K562 (cell line): ENCODE results near the gene F12. TPM values are rescaled to one million over a fixed set of nuclear protein-coding genes. Genes with fewer than 3 reads are reported as not detected.

Source experiments
- FOXA3 ChIP-seq, 2 experiments: fragments of 450-650 bp in 1 of 2; sonication (generic) in 1 of 2; formaldehyde crosslinking; IDR thresholded peaks in 1 of 2; conservative IDR thresholded peaks in 1 of 2; 2 replicates each; pipeline versions ENCODE4 v1.4.0 to v1.8.0; 2020 to 2022; ENCODE audit warnings: mild to moderate bottlenecking in 2 of 2, missing genetic modification reagents in 1 of 2
- GABPA ChIP-seq: fragments of 200-800 bp; sonication (Bioruptor generic); conservative IDR thresholded peaks from 2 replicates; pipeline ENCODE4 v1.6.1; 2016; ENCODE audit warnings: low read depth, missing genetic modification characterization, missing compliant biosample characterization
- GTF2A2 ChIP-seq: IDR thresholded peaks from 2 replicates; pipeline ENCODE4 v1.6.1; 2016; ENCODE audit warnings: mild to moderate bottlenecking, missing genetic modification characterization, missing compliant biosample characterization
- HDAC6 ChIP-seq: IDR thresholded peaks from 2 replicates; pipeline ENCODE4 v1.6.1; 2012; ENCODE audit warnings: low read depth, mild to moderate bottlenecking, control low read depth, inconsistent platforms, low read length, moderate library complexity
- PCBP1 ChIP-seq: fragments of 200-400 bp; formaldehyde crosslinking; IDR thresholded peaks from 2 replicates; pipeline ENCODE4 v1.6.1; 2018; ENCODE audit warnings: mild to moderate bottlenecking, low read depth, low read length; ENCODE audit not compliant: poor library complexity, severe bottlenecking
- RBBP5 ChIP-seq: fragments of 200-600 bp; sonication (generic); IDR thresholded peaks from 2 replicates; pipeline ENCODE4 v1.6.1; 2012; ENCODE audit warnings: borderline replicate concordance, mild to moderate bottlenecking, low read length, control low read depth, inconsistent platforms; ENCODE audit not compliant: insufficient read depth, poor library complexity, severe bottlenecking
- STAT5A ChIP-seq: IDR thresholded peaks from 2 replicates; pipeline ENCODE4 v1.6.1; 2012; ENCODE audit warnings: low read length, inconsistent platforms, borderline replicate concordance
- ZNF347 ChIP-seq: fragments of 450-650 bp; formaldehyde crosslinking; IDR thresholded peaks from 2 replicates; pipeline ENCODE4 v1.4.0; 2020; ENCODE audit warnings: low read depth, mild to moderate bottlenecking, moderate library complexity
- ZNF384 ChIP-seq: IDR thresholded peaks from 2 replicates; pipeline ENCODE4 v1.6.1; 2012; ENCODE audit warnings: low read depth, low read length, improper control_type of control experiment
- ZNF696 ChIP-seq: fragments of 250-450 bp; sonication (Bioruptor Pico); conservative IDR thresholded peaks from 2 replicates; pipeline ENCODE4 v1.4.0; 2020; ENCODE audit warnings: mild to moderate bottlenecking, moderate library complexity
- polyA plus RNA-seq, 8 experiments: library from polyadenylated mRNA; depleted of rRNA in 4 of 8; stranded (reverse) in 5 of 8; unstranded in 3 of 8; fragments of >200 nt; fragmentation: Nextera tagmentation in 2 of 8; fragmentation: Illumina TruSeq in 1 of 8; extraction: Ambion mirVana in 2 of 8; extraction: Trizol in 1 of 8; gene quantifications; 2 replicates each; pipeline versions ENCODE4 v1.2.1 to v1.2.3, GENCODE V29; 2011 to 2014; ENCODE audit warnings: inconsistent platforms in 1 of 8, missing spikeins in 1 of 8
- total RNA-seq, 7 experiments: library from RNA; depleted of rRNA in 6 of 7; stranded (reverse); fragments of >200 nt in 6 of 7; fragmentation: Illumina TruSeq in 2 of 7; extraction: Trizol in 2 of 7; gene quantifications; 2 replicates each; pipeline versions ENCODE4 v1.2.1 to v1.2.3, GENCODE V29; 2011 to 2021; ENCODE audit warnings: low replicate concordance in 1 of 7
- TF ChIP-seq, protein P1 (sequence below): sonication (generic); formaldehyde crosslinking; IDR thresholded peaks from 2 replicates; pipeline ENCODE4 v1.8.1; 2023; ENCODE audit warnings: mild to moderate bottlenecking, missing genetic modification reagents
- TF ChIP-seq, protein P2 (sequence below): fragments of 450-650 bp; IDR thresholded peaks from one replicate; pipeline ENCODE4 v1.6.1; 2018; ENCODE audit warnings: mild to moderate bottlenecking, moderate library complexity; ENCODE audit not compliant: partially characterized antibody
- TF ChIP-seq, protein P3 (sequence below): fragments of 450-650 bp; formaldehyde crosslinking; IDR thresholded peaks from 2 replicates; pipeline ENCODE4 v1.4.0; 2020; ENCODE audit warnings: mild to moderate bottlenecking
- TF ChIP-seq, protein P4 (sequence below): fragments of 450-650 bp; IDR thresholded peaks from 2 replicates; pipeline ENCODE4 v1.6.1; 2014; ENCODE audit warnings: low read depth, mild to moderate bottlenecking, moderate library complexity, borderline replicate concordance
- TF ChIP-seq, protein P5 (sequence below), 2 experiments: IDR thresholded peaks; 2 replicates each; pipeline ENCODE4 v1.6.1; 2011; ENCODE audit warnings: borderline replicate concordance in 1 of 2, control low read depth in 1 of 2, low read depth in 1 of 2, low read length in 1 of 2, mild to moderate bottlenecking in 1 of 2, mixed read lengths in 1 of 2, moderate library complexity in 1 of 2; ENCODE audit not compliant: insufficient read depth in 1 of 2, insufficient read length in 1 of 2, poor library complexity in 1 of 2, severe bottlenecking in 1 of 2; ENCODE audit errors: extremely low read depth in 1 of 2

The F12 gene
- total and polyA plus RNA-seq, 9 of the 15 experiments (the other 6 are each of a cell fraction or from before 2014, with no cell fraction given), result 0.59 to 18.3 (median 3.6) TPM

DNA sequence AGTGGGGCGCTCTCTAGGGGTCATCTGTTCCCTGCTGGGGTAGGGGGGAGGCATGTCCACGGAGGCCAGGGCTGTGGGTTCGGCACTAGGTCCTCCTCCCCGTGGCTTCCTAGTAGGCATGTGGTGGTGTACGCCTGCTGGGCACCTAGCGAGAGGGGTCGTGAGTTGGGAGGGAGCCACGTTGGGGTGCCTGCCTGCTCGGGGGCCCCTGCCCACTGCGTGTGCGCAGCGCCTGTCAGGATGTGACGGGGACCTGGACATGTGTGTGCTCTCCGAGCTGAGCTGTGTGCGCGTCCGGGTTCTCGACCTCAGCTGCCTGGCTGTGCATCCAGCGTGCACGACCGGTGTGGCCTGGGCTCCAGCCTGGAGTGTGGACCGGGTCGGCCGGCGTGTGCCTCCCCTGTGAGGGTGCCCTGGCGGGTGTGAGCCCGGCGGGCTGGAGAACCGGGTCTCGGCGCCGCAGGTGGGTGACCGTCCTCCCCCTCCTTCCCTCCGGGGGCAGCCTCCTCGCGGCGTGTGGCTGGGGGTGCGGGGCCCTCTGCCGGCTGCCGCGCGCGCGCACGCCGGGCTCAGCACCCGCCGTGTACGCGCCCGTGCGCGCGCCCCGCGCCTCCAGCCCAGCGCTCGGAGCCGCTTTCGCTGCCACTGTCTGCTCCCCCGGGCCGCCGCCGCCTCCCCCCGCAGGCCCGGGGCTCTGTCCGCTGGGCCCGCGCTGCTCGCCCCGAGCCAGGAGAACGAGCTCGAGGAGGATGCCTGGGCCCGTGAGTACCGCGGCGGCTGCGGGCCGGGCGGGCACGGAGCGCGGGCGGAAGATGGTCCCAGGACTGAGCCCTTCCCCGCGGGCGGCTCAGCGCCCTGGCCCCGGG, 37.1 kb upstream of the F12 start, which contains the start of gene PRR7 (continued):
- TF ChIP-seq, protein P1, sequence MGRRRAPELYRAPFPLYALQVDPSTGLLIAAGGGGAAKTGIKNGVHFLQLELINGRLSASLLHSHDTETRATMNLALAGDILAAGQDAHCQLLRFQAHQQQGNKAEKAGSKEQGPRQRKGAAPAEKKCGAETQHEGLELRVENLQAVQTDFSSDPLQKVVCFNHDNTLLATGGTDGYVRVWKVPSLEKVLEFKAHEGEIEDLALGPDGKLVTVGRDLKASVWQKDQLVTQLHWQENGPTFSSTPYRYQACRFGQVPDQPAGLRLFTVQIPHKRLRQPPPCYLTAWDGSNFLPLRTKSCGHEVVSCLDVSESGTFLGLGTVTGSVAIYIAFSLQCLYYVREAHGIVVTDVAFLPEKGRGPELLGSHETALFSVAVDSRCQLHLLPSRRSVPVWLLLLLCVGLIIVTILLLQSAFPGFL (CRISPR knock-in tag), result no peak
- no peak for TF ChIP-seq ZNF347 (CRISPR knock-in tag)
- TF ChIP-seq, protein P2, sequence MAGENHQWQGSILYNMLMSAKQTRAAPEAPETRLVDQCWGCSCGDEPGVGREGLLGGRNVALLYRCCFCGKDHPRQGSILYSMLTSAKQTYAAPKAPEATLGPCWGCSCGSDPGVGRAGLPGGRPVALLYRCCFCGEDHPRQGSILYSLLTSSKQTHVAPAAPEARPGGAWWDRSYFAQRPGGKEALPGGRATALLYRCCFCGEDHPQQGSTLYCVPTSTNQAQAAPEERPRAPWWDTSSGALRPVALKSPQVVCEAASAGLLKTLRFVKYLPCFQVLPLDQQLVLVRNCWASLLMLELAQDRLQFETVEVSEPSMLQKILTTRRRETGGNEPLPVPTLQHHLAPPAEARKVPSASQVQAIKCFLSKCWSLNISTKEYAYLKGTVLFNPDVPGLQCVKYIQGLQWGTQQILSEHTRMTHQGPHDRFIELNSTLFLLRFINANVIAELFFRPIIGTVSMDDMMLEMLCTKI, result no peak
- TF ChIP-seq, protein P3, sequence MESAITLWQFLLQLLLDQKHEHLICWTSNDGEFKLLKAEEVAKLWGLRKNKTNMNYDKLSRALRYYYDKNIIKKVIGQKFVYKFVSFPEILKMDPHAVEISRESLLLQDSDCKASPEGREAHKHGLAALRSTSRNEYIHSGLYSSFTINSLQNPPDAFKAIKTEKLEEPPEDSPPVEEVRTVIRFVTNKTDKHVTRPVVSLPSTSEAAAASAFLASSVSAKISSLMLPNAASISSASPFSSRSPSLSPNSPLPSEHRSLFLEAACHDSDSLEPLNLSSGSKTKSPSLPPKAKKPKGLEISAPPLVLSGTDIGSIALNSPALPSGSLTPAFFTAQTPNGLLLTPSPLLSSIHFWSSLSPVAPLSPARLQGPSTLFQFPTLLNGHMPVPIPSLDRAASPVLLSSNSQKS (CRISPR knock-in tag), result no peak
- no peak for TF ChIP-seq FOXA3 (CRISPR knock-in tag; conservative IDR thresholded peaks at IDR 0.05 in 1 of 2, IDR thresholded peaks at IDR 0.05 in 1 of 2)
- no peak for TF ChIP-seq STAT5A
- TF ChIP-seq, protein P4, sequence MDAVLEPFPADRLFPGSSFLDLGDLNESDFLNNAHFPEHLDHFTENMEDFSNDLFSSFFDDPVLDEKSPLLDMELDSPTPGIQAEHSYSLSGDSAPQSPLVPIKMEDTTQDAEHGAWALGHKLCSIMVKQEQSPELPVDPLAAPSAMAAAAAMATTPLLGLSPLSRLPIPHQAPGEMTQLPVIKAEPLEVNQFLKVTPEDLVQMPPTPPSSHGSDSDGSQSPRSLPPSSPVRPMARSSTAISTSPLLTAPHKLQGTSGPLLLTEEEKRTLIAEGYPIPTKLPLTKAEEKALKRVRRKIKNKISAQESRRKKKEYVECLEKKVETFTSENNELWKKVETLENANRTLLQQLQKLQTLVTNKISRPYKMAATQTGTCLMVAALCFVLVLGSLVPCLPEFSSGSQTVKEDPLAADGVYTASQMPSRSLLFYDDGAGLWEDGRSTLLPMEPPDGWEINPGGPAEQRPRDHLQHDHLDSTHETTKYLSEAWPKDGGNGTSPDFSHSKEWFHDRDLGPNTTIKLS, result no peak
- TF ChIP-seq ZNF384, result no peak
- TF ChIP-seq ZNF696, result no peak
- TF ChIP-seq, protein P5, sequence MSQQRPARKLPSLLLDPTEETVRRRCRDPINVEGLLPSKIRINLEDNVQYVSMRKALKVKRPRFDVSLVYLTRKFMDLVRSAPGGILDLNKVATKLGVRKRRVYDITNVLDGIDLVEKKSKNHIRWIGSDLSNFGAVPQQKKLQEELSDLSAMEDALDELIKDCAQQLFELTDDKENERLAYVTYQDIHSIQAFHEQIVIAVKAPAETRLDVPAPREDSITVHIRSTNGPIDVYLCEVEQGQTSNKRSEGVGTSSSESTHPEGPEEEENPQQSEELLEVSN (IDR thresholded peaks at IDR 0.05; ENCODE audit: borderline replicate concordance in 1 of 2, extremely low read depth in 1 of 2, insufficient read depth in 1 of 2, insufficient read length in 1 of 2, low read depth in 1 of 2, low read length in 1 of 2, poor library complexity in 1 of 2, severe bottlenecking in 1 of 2), result no peak
- no peak for TF ChIP-seq PCBP1
- TF ChIP-seq GTF2A2 (tag), result no peak
- TF ChIP-seq GABPA (tag), result peak; percentile 23; the same call in 1 of the 2 replicates
- TF ChIP-seq RBBP5, result no peak
- peak; percentile 48; the same call in 1 of the 2 replicates for TF ChIP-seq HDAC6
